A172 (cell line): ENCODE measurements around the gene RNF149. TPM values are rescaled to one million over a fixed set of nuclear protein-coding genes. Genes with fewer than 3 reads are reported as not detected.

Experiments
- DNase-seq: peaks from one replicate; pipeline ENCODE4 v3.0.0-alpha.2; 2015; ENCODE audit warnings: low spot score
- total RNA-seq: library from RNA; depleted of rRNA; stranded (reverse); fragments of >200 nt; shearing (Covaris generic); gene quantifications from 2 replicates; pipeline ENCODE4 v1.2.3, GENCODE V29; 2014; rRNA removed

The RNF149 gene
- total RNA-seq, 1 experiment from 2014 or later: 21.9 TPM

- DNase-seq: no peak
Measured at GRCh38 chr2:101231240-101231639, 77.3 kb downstream of the RNF149 start.

- DNase-seq: no peak
Measured at GRCh38 chr2:101230541-101231001, 77.9 kb downstream of the RNF149 start.

Other genes starting within 250 kb of the RNF149 start
- gene TBC1D8, start 157.3 kb downstream of the RNF149 start, total RNA-seq: 4.3 and 4.9 TPM in 2 replicates
- 61.9 and 68.6 TPM in 2 replicates for gene CNOT11, start 55.8 kb downstream of the RNF149 start, total RNA-seq
- 0.62 and 0.69 TPM in 2 replicates for gene CREG2, start 78.8 kb upstream of the RNF149 start, total RNA-seq
- not detected in 2 replicates for gene RFX8, start 166.4 kb upstream of the RNF149 start, total RNA-seq